ENCODE data around the gene KDM2A.

GRCh38 chr11:67292671-67293070 lies 173.6 kb downstream of the KDM2A start:
- TF ChIP-seq GATA2 (IDR thresholded peaks at IDR 0.05; ENCODE audit: low read depth, low read length) = no peak
- no peak for TF ChIP-seq GATA3 (IDR thresholded peaks at IDR 0.05; ENCODE audit: low read depth, low read length)
